HS-27A (cell line): Measurements from ENCODE around the gene KIR2DL1.
"Not testable (repeated sequence)": the region's sequence is repeated elsewhere in the genome, so short reads cannot be mapped to it uniquely, and the experiment has no call there.

ENCODE experiments used
- DNase-seq: peaks from one replicate; pipeline ENCODE4 v3.0.0-alpha.2; 2012; ENCODE audit warnings: low read depth, missing footprints

The KIR2DL1 gene

DNA sequence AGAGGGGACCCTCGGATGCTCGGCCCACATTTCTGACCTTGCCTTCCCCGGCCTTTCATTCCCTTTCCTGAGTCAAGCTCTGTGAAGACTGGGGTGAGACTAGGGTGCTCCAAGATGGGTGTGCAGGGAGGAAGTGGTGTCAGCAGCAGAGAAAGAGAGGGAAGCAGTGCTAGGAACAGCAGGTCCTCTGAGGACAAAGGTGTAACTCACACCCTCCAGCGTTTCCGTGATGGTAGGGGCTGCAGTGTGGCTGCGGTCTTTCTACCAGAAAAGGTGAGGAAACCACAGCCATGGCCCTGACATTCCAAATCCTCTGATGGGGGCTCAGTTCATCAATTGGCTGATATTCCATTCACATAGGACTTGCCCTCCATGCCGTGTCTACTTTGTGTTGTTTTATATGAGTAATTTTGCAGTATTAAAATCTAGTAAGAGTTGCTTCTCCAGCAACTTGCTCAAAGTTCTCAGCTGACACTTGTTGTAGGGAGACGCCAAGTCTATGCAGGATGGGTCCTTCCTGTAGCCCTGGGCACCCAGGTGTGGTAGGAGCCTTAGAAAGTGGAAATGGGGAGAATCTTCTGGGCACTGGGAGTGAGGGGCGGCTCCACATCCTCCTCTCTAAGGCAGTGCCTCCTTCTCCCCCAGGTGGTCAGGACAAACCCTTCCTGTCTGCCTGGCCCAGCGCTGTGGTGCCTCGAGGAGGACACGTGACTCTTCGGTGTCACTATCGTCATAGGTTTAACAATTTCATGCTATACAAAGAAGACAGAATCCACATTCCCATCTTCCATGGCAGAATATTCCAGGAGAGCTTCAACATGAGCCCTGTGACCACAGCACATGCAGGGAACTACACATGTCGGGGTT lies 48.3 kb downstream of the KIR2DL1 start:
- no peak for DNase-seq

DNA sequence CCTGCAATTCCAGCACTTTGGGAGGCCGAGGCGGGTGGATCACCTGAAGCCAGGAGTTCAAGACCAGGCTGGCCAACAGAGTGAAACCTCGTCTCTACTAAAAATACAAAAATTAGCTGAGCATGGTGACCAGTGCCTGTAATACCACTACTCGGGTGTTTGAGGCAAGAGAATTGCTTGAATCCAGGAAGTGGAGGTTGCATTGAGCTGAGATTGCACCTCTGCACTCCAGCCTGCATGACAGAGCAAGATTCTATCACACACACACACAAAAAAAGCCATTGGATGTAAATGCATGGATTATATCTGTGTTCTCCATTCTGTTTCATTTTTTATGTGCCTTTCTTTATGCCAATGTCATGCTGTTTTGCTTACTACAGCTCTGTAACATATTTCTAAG lies 54.8 kb downstream of the KIR2DL1 start:
- not testable (repeated sequence) for DNase-seq

DNA sequence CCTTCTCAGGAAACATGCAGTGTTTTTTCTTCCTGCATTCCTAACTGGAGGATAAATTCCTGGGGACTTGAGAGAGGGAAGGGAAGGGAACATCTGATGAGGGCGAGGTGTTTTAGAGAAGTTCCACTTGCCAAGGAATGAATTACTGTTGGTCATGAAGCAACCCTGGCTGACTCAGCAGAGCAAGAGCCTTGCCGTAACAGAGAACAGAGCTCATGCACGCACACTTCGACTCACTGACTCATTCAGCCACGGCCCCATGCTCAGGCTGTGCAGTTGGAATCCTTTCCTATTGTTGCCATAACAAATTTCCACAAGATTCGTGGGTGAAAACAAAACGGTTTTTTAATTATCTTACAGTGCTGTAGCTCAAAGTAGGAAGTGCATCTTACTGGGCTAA lies 55.7 kb downstream of the KIR2DL1 start:
- DNase-seq = not testable (repeated sequence)

DNA sequence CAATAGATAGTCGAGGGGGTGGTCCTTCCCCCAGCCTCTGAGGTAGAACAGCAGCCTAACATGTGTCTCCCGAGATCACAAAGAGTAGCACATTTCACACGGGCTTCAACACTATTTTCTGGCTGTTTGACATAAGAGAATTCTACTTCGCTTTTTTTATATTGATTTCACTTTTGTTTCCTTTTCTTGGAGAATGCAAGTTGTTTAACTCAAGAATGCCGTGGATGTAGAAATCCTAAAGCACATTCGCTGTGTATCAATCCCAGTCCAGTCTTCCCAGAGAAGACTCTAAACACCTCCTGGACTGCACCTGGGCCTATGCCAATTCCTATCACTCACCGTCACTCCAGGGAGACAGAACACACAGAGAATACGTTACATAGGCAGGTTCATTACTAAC lies 58.5 kb downstream of the KIR2DL1 start:
- not testable (repeated sequence) for DNase-seq

DNA sequence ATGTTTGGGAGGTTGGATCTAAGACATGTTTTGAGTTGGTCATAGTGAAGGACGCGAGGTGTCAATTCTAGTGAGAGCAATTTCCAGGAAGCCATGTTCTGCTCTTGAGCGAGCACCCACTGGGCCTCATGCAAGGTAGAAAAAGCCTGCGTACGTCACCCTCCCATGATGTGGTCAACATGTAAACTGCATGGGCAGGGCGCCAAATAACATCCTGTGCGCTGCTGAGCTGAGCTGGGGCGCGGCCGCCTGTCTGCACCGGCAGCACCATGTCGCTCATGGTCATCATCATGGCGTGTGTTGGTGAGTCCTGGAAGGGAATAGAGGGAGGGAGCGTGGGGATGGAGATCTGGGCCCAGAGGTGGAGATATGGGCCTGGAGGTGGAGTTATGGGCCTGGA lies 62.9 kb downstream of the KIR2DL1 start, which contains the start of gene KIR2DS4:
Gene KIR2DS4, plus strand, starts transcription at position 181 of the 400 bp plus-strand sequence.
- DNase-seq = not testable (repeated sequence)
